GM21737 (cell line): ENCODE results near the gene ZNF836.
"Not testable (repeated sequence)": the region's sequence is repeated elsewhere in the genome, so short reads cannot be mapped to it uniquely, and the experiment has no call there.

Source experiments
- ATAC-seq: cut with Tn5 transposase; IDR thresholded peaks from one replicate; pipeline ENCODE4 v1.9.1; 2021; ENCODE audit warnings: mild to moderate bottlenecking, moderate library complexity; ENCODE audit not compliant: unreplicated experiment

ZNF836 gene

DNA sequence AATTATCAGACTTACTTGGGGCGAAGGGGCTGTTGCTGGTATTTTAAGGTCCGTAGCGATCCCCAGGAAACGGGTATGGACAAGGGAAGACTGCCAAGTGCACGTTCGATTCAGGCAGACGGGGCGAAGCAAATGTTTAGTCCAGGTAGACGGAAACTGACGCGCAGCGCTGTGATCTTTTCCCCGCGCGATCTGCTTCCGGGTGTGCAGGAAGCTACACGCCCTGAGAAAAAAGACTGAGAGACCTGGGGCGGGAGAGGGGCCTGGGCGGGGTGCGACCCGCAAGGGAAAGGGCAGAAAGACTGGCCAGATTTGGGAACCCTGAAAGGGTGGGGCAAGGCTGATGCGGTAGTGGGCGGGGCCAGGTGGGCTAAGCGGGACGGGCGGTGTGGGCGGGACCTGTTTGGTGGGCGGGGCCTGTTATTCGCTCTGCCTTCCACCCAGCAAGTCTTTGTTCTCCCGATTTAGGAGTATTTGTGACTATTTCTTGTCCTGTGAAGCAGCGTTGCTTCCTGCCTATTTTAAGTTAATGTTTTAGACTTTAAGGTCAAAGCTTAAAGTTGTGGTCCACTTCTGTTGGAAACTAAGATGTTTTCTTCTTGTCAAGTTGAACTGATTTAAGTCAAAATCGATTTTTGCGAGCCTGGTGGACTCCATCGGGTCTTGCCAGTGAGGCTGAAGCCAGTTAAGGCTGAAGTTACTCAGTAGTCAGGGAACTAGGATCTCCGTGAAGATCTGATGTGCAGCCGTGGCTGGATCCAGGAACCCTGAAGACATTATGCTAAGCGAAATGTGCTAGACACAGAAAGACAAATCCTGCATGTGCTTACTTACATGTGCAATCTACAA lies at the start of gene ZNF836:
Gene ZNF836, minus strand, starts transcription at position 301 of the 849 bp plus-strand sequence. CDS start 3,549 bp downstream, outside the sequence.
- ATAC-seq, result peak; percentile 76

DNA sequence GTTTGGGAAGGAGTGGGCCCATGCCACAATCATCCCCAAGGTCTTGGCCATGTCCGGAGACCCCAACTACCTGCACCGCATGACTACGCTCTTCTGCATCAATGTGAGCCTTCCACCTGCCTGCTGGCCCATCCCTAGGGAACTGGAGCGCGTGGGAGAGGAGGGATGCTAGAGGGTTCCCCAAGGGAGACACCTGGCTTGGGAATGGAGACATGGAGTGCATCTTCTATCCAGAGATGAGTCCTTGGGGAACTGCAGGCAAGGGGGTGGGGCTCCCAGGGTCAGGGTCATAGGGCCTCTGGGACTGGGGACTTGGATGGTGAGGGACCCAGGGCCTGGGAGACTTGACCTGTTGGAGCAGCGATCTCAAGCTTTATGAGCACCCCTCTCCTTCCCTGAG lies 49.6 kb upstream of the ZNF836 start:
- ATAC-seq, result no peak

DNA sequence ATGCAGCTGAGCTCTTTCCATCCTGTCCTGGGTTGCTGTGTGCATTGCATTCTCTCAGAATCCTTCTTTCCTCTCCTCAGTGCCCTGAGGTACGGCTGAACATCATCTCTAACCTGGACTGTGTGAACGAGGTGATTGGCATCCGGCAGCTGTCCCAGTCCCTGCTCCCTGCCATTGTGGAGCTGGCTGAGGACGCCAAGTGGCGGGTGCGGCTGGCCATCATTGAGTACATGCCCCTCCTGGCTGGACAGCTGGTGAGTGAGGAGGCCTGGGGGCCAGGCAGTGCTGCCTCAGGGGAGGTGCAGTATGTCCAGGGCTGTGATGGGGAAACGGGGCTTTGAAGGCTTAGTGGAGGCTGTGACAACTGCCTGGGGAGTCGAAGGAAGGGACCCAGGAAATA lies 48.2 kb upstream of the ZNF836 start:
- no peak for ATAC-seq

DNA sequence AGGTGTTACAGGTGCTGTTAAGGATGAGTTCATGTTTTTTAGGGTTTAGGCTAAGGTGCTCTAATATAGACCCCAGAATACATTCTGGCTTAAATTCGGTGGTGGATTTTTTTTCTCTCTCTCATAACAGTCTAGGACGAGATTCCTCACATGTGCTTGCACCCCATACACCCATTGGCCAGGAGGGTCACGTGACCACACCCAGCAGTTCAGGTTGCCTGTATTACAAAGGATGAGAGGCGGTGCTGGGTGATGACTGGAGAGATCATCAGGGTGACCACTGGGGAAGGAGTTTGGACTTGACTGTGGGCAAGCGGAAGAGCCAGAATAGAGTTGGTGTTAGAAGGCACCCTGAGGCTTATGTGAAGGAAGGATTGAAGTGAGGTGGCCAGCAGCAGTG lies 46.2 kb upstream of the ZNF836 start:
- no peak for ATAC-seq

DNA sequence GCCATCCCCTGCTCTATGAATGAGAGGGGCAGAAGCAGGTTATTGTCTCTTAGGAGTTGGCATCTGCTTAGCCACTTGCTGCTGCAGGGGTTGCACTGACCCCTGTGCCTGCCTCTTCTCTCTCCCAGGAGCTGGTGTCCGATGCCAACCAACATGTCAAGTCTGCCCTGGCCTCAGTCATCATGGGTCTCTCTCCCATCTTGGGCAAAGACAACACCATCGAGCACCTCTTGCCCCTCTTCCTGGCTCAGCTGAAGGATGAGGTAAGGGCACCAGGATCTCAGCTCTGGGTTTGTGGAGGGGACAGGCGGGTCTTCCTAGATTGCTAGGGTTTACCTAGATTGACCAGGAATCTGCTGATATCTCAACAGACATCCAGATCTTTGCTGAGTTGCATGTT lies 45.0 kb upstream of the ZNF836 start:
- ATAC-seq, result no peak

DNA sequence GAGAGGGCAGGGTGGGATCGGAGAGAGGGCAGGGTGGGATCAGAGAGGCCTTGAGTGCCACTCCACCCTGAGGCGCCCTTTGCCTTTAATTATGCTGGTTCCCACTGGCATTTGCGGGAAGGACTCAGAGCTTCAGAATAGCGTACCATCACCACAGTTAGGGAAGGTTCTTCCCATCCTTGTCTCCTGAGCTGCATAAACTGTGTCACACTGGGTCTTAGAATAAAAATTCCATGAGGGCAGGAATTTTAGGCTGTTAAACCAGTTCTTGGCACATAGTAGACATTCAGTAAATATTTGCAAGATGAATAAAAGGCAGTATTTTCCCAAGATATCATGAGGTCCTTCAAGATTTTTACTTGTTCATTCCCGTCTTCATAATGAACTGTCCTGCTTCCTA lies 42.8 kb upstream of the ZNF836 start:
- no peak for ATAC-seq

DNA sequence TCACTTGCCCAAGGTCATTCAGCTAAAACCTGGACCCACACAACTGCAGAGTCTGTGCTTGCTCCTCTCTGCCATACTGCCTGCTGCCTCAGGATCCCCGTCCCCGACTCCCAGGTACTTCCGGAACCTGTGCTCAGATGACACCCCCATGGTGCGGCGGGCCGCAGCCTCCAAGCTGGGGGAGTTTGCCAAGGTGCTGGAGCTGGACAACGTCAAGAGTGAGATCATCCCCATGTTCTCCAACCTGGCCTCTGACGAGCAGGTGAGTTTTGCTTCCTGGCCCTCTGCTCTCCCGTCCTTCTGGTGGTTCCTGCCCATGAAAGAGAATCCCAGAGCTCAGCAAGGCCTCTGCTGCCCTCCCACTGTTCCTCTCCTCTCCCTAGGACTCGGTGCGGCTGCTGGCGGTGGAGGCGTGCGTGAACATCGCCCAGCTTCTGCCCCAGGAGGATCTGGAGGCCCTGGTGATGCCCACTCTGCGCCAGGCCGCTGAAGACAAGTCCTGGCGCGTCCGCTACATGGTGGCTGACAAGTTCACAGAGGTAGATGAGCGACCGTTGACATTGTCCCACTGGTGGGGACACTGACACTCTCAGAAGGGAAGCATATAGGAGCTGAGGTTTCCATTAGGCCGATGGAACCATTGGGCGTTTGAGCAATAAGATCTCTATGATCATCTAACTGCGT lies 41.3 kb upstream of the ZNF836 start:
- no peak for ATAC-seq

DNA sequence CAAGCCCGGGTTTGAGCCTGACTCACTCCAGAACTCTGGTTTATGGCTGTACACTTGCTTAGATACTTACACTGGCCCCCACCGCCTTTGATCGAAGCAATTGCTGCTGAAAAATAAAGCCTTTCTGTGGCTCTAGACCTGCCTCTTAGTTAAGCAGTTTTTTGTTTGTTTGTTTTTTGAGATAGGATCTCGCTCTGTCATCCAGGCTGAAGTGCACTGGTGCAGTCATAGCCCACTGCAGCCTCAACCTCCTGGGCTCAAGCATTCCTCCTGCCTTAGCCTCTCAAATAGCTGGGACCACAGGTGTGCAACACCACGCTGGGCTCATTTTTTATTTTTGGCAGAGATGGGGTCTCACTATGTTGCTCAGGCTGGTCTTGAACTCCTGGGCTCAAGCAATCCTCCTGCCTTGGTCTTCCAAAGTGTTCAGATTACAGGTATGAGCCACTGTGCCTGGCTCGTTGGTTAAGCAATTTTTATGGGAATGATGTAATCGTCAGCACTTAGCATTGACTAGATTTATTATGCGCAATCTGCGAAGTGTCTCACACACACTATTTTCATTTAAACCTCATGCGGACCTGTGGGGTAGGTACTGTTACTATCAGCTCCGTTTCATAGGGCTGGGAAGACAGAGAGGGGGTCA lies 40.6 kb upstream of the ZNF836 start:
- ATAC-seq, result no peak

DNA sequence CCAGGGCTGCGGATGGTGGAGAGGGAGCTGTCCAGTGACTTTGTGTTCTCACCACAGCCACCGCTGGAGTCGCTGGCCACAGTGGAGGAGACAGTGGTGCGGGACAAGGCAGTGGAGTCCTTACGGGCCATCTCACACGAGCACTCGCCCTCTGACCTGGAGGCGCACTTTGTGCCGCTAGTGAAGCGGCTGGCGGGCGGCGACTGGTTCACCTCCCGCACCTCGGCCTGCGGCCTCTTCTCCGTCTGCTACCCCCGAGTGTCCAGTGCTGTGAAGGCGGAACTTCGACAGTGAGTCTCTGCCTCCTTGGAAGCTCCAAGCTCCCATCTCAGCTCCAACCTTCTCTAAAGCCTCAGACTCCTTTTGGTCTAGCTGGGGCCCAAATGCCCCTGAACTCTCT lies 39.8 kb upstream of the ZNF836 start:
- ATAC-seq, result no peak

DNA sequence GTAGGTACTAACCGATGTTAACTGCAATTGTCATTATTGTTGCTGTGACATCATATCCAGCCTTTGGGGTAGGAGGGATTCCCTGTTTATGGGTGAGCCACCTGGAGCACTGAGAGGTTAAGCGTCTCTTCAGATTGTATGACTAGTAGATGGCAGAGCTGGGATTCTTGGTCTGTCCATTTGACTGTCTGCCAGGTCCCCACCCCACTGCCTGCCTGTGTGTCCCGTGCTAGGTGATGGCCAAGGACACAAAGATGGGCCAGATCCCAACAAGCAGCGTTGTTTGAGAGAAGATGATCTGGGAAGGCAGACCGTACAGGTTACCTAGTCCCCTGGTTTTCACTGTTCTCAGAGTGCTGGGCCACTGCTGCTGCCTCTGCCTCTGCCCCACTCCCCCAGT lies 35.1 kb upstream of the ZNF836 start:
- ATAC-seq, result no peak

DNA sequence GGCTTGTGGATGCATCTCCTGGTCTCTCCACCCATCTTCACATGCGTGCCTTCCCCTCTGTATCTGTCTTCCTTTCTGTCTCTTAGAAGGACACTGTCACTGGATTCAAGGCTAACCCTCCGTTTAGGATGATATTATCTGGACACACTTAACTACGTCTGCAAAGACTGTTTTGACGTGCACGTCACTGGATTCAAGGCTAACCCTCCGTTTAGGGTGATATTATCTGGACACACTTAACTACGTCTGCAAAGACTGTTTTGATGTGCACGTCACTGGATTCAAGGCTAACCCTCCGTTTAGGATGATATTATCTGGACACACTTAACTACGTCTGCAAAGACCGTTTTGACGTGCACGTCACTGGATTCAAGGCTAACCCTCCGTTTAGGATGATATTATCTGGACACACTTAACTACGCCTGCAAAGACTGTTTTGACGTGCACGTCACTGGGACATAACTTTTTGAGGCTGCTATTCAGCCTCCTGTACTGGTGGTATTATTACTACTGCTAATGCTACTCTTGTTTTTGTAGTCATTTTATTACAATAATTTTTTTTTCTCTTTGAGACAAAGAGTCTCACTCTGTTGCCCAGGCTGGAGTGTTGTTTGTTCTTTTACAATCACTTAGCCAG lies 29.5 kb upstream of the ZNF836 start:
- ATAC-seq, result not testable (repeated sequence)

DNA sequence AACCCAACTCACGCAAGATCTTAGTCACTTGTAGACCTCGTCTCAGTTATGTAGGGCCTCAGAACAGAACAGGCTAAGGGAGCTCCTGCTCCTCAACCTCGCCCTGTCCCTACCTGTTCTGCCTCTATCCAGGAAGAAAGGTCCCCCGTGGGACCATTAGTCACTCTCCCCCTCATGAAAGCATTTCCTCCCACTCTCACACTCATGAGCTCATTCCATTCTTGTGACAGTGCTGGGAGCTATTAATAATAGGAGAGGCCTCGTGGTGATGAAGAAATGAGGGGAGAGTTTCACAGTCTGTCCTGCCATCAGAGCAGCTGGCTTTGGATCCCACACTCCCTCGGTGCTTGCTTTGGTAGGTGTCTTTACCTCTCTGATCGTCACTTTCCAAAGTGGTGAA lies 28.6 kb upstream of the ZNF836 start:
- no peak for ATAC-seq

DNA sequence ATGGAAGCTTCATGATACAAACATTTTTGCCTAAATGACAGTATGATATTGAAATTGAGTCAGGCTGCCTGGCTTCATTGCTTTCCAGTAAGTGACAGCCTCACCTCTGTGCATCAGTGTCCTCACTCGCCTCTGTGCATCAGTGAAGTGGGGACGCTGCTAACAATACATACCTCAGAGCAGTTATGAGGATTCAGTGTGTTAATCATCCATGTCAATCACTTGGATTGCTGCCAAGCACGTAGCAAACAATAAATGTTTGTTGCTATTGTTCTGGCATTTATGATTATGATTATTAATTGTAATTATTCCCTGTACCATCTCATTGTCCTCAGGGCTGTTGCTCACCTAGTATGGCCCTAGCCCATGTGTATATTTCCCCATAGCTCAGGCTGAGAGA lies 27.3 kb upstream of the ZNF836 start:
- no peak for ATAC-seq

DNA sequence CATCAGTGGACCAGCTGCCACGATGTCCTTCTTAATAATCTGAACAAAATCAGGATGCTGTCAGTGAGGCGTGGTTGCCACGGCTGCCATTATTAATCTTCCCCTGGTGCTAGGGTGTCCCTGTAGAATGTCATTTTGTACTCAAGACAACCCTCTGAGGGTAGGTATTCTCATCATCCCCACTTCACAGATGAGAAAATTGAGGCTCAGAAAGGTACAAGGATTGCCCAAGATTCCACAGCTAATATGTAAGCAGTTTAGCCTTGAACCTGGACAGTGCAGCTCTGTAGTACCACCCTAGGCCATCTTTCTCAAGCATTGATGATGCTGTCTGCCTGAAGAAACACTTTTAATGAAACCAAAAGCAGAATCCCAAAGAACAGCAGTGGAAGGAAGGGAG lies 26.5 kb upstream of the ZNF836 start:
- no peak for ATAC-seq

DNA sequence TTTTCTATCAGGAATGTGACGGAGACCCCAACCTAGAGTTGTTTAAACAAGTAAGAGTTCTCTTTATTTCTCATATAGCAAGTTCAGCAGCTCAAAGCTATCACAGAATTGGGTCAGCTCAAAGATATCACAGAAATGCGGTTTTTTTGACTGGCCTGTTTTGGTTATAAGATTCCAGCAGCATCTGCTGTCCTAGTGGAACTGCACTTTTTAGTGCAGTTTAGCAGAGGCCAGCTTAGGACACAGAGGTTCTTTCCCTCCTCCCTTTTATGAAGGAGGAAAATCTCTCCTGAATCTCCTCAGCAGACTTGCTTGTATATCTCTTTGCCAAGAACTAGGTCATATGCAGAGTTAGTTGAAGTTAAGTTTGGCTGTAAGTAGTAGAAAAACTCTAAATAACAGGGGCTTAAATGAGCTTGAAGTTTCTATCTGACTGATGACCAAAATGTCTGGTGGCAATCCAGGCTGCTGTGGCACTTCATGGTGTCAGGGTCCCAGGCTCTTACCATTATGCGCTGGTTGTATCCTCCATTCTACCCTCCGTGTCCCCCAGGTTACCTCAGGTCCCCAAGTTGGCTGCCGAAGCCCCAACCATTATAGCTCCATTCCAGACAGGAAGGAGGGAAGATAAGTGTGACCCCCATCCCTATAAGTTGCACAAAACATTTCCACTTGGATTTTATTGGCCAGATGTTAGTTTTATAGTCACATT lies 25.0 kb upstream of the ZNF836 start:
- ATAC-seq, result no peak

DNA sequence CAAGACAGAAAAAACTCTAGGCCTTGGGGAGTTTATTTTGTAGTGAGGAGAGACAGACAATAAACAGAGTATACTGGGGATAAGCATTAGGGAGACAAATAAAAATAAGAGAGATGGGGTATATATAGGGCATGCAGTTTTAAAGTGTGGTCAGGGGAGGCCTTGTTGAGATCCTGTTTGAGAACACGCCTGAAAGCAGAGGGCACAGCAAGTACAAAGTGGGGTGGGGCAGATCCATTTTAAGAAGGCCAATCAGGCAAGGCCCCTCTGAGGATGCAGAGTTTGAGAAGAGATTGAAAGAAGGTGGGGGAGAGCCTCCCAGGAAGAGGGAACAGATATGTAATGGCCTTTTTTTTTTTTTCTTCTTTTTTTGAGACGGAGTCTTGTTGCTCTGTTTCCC lies 20.5 kb upstream of the ZNF836 start:
- ATAC-seq, result no peak

DNA sequence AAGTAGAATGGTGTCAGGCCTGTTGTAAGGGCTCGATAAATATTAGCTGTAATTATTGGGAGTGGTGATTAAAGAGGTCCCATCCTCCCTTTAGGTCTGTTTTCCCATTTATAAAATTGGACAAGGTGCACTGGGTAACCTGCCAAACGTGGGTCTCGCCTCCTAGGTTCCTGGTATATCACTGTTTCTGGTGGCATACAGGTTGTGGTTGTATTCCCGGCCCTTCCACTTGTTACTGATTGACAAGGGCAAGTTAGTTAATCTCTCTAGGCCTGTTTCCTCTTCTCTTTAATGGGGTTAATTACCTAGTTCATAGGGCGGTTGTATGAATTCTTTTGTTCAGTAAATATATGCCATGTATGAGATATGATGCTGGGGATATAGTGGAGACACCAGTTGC lies 20.0 kb upstream of the ZNF836 start:
- no peak for ATAC-seq

DNA sequence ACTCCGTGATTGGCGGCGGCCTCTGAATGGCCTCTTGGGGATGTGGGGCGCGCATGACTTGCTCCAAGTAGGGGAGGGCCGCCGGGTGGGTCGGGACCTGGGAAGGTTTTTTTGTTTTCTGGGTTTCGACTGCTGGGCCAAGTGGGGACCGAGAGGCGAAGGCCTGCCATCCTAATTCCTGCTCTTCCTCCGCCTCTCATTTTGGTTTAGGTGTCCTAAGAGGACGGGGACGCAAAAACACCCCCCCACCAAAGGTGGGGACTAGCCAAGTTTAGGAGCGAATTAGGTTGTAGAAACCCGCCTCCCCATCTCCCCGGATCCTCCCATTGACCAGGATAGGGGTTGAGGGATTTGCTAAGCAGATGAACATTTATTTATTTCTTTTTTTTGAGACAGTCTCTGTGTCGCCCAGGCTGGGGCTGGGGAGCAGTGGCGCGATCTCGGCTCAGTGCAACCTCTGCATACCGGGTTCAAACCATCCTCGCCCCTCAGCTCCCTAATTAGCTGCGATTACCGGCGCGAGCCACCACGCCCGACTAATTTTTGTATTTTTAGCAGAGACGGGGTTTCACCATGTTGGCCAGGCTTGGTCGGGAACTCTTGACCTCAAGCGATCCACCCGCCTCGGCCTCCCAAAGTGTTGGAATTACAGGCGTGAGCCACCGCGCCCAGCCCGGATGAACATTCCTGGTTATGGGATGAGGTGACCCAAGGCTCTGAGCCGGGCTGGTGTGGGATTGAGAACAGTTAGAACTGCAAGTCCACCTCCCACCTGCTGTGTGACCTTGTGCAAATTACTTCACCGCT lies 19.3 kb upstream of the ZNF836 start:
- no peak for ATAC-seq

DNA sequence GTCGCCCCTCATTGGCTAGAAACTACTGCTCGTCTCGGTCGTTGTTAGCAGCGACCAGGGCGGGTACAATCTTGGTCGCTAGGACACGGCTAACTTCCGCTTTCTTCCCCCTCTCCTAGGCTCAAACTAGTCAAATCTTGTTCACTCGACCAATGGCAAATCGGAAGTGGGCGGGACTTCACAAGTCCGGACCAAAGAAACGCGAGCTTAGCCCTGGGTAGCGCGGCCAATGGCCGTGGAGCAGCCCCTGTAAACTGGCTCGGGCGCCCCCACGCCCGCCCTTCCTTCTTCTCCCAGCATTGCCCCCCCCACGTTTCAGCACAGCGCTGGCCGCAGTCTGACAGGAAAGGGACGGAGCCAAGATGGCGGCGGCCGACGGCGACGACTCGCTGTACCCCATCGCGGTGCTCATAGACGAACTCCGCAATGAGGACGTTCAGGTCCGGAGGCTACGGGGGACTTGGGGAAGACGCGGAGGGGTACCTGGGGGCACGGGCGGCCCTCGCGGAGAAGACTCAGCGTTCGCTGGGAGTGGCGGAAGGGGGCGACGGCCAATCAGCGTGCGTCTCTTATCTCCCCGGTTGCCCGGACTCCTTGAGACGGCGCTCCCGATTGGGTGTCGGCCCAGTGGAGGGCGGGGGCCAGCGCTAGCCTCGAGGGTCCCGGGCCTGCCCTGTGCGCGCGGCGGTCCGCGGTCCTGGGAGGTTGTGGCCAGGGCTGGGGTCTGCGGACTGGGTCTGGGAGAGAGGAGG lies 18.5 kb upstream of the ZNF836 start, which contains the start of gene PPP2R1A:
Gene PPP2R1A, plus strand, starts transcription at position 318 of the 752 bp plus-strand sequence. Its CDS starts 45 bp downstream, at position 363.
- ATAC-seq, result peak; percentile 85
